GM18873 (cell line): Measurements from ENCODE around the gene ERN2.
A peak's percentile ranks its signal among the peaks of the same experiment; 100 is the strongest.

Experiments
- ATAC-seq: cut with Tn5 transposase; IDR thresholded peaks from one replicate; pipeline ENCODE4 v1.9.1; 2021; ENCODE audit warnings: mild to moderate bottlenecking, moderate library complexity, moderate number of reproducible peaks; ENCODE audit not compliant: unreplicated experiment, low FRiP score

The ERN2 gene

GRCh38 chr16:23650674-23651416 lies 62.2 kb downstream of the ERN2 start:
- ATAC-seq: no peak

DNA sequence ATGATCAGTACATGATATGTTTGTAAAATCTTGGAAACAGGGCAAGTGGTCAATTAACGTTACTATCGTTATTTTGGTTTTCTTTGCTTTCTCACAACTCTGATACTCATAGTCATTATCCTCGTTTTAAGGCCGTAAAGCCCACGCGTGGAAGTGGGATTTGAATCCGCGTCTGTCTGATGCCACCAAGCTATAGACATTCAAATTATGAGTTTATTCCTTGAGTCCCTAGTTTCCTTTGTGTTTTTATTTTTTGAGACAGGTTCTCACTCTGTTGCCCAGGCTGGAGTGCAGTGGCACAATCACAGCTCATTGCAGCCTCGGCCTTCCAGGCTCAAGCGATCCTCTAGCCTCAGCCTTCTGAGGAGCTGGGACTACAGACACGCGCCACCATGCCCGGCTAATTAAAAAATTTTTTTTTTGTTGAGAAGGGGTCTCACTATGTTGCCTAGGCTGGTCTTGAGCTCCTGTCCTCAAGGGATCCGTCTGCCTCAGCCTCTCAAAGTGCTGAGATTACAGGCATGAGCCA lies 70.7 kb downstream of the ERN2 start:
- ATAC-seq: no peak

- ATAC-seq: peak; percentile 88
Observed at GRCh38 chr16:23640931-23641765, 71.9 kb downstream of the ERN2 start, which contains the start of the genes DCTN5 and PALB2. Gene DCTN5 (plus strand): TSS chr16:23641466. CDS start chr16:23641543, 77 bp downstream. Gene PALB2 (minus strand): TSS chr16:23641310. CDS start chr16:23641157, 153 bp downstream.

DNA sequence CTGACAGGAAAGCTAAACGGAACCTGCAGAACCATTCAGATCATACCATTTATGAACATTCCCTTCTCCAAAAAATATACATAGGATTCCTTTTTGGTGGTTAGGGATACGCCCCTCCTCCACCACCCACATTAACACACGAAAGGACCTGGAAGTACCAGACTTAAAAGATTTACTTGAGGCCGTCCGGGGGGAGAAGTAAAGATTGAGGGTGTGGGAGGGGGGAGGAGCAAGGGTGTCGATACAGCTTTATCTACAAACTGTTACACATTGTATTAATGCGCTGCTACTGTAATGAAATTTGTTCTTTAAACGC lies 72.4 kb downstream of the ERN2 start:
- ATAC-seq: no peak
